Endothelial cell of umbilical vein (primary cell): ENCODE measurements around the gene RFNG.

ENCODE experiments used
- CTCF ChIP-seq, 2 donors: IDR thresholded peaks; 1 replicate in 1 of 2; 2 replicates in 1 of 2; pipeline ENCODE4 v1.5.1; 2011; ENCODE audit warnings: low read length in 2 of 2, mild to moderate bottlenecking in 2 of 2, moderate library complexity in 2 of 2, control low read depth in 1 of 2, inconsistent platforms in 1 of 2, low read depth in 1 of 2; ENCODE audit not compliant: insufficient read depth in 1 of 2; ENCODE audit errors: extremely low read depth in 1 of 2
- EZH2 ChIP-seq: IDR thresholded peaks from 2 replicates; pipeline ENCODE4 v1.6.1; 2012; ENCODE audit warnings: borderline replicate concordance, low read depth, mild to moderate bottlenecking, moderate library complexity, low read length, inconsistent platforms; ENCODE audit not compliant: severe bottlenecking
- POLR2A ChIP-seq: IDR thresholded peaks from 2 replicates; pipeline ENCODE4 v1.6.1; 2012; ENCODE audit warnings: low read depth, mild to moderate bottlenecking, control low read depth, low read length
- POLR2AphosphoS5 ChIP-seq: IDR thresholded peaks from 2 replicates; pipeline ENCODE4 v1.6.1; 2012; ENCODE audit warnings: low read depth, mild to moderate bottlenecking, control low read depth, low read length, moderate library complexity; ENCODE audit not compliant: insufficient read depth
- TF ChIP-seq, protein P1 (sequence below): IDR thresholded peaks from 2 replicates; pipeline ENCODE4 v1.6.1; 2011; ENCODE audit not compliant: insufficient read depth, insufficient read length

DNA sequence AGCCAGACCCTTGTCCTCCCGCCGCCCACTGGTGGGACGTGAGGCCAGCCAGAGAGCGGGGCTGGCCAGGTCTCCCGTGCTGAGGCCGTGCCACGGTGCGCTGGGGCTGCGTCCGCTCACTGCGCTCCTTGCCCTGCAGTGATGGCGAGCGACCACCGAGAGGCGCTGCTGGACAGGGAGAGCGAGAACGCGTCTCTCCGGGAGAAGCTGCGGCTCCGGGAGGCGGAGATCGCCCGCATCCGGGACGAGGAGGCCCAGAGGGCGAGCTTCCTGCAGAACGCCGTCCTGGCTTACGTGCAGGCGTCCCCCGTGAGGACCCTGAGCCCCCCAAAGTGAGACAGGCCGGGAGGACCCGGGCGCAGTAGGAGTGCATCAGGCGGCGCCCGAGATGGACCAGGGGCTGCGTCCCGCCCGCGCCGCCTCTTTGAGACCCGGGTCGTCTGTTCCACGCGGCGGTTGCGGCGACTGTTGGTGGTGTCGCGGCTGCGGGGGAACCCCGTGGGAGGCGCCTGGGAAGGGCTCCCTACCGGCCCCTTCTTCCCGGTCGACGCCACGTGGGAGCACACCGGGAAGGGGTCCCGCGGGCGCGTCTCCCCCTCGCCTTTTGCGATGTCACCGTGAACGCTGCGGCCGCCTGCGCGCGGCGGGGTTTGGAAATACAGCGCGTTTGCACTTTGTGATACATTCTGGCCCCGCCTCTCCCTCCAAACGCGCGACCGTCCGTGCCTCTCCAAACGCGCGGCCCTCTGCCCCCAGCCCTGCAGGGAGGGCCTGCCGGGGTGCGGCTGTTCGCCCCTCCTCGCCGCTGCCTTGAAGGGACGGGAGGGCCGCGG lies 20.9 kb downstream of the RFNG start:
- TF ChIP-seq POLR2AphosphoS5: peak; percentile 41
- TF ChIP-seq, protein P1, sequence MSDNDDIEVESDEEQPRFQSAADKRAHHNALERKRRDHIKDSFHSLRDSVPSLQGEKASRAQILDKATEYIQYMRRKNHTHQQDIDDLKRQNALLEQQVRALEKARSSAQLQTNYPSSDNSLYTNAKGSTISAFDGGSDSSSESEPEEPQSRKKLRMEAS: no peak
- TF ChIP-seq CTCF (IDR thresholded peaks at IDR 0.05; ENCODE audit: extremely low read depth in 1 of 2, insufficient read depth in 1 of 2, low read depth in 1 of 2, low read length in 2 of 2): peak; percentile 82 to 98
- no peak for TF ChIP-seq POLR2A
- TF ChIP-seq EZH2: no peak
